HL-60/S4 (cell line): ENCODE results near the gene HYAL4.
"Not testable (repeated sequence)": the region's sequence is repeated elsewhere in the genome, so short reads cannot be mapped to it uniquely, and the experiment has no call there.

Source experiments
- in situ Hi-C: fragments of 300-500 bp; cut with MboI; formaldehyde crosslinking; loops from 2 replicates; pipeline ENCODE4 v1.14.3; 2022; ENCODE audit warnings: low sequenced_read_pairs

HYAL4 gene

DNA sequence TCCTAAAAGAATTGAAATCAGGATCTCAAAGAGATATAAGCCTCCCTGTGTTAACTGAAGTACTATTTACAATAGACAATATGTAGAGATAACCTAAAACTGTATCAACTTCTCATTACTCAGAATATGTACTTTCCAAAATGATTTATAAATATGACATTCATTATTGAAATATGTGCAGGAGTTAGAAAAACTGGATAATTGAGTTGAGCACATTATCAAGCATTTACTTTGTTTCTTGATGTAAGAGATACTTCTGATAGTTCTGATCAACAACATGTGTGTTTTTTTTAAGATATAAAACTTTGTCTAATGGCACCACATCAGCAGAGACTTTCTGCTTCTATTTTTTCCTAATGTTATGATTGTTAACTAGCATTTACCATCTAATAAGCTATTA lies 38.2 kb downstream of the HYAL4 start:
- in situ Hi-C loops: no loop called here

GRCh38 chr7:123888192-123888591 lies 43.2 kb downstream of the HYAL4 start:
- in situ Hi-C loops: no loop called here

- in situ Hi-C loops: not testable (repeated sequence)
Observed at GRCh38 chr7:123894753-123895152, 49.8 kb downstream of the HYAL4 start.

DNA sequence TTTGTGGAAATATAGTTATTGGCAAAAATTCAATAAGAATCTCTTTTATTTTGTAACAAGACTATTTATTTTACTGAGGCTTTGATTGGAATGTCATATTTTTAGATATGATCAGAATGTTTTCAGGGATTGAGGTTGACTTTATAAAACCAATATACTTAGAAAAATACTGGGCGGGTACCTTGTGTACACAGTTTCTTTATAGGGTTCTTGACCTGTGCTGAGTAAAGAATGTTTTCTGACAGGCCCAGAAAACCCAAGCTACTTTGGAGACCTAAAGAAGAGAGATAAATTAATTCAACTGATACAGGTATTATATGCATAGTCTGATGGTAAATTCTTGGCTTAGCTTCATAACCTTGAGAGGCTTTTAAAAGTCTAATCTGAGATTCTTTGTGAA lies 56.1 kb downstream of the HYAL4 start:
- in situ Hi-C loops: no loop called here

DNA sequence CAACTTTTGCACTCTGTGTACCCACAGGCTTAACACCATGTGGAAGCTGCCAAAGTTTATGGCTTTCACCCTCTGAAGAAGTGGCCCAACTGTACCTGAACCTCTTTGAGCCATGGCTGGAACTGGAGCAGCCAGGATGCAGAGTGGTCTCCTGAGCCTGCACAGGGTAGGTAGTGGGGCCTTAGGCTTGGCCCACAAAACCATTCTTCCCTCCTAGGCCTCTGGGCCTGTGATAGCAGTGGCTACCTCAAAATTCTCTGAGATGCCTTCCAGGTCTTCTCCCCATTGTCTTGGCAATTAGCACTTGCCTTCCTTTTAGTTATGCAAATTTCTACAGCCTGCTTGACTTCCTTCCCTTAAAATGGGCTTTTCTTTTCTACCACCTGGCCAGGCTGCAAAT lies 60.7 kb downstream of the HYAL4 start:
- in situ Hi-C loops: no loop called here

GRCh38 chr7:123916240-123916724 lies 71.3 kb downstream of the HYAL4 start:
- in situ Hi-C loops: no loop called here

DNA sequence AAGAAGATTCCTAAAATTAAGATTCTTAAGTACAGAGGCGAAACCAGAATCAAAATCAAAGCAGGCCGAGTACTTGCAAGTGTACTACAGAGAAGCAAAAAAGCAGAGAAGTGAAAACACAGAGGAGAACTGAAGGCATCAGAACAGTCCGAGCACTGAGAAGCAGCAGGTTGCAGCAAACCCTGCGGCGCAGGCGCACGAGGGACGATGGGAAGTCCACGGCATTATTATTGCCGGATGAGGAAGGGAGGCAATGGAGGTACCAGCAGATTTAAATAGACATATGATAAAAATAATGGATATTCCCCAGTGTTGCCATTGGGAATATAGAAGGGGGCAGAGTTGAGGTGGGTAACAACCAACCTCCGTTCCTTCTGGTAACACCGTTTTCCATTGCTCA lies 72.9 kb downstream of the HYAL4 start:
- in situ Hi-C loops: no loop called here

- in situ Hi-C loops: no loop called here
Observed at GRCh38 chr7:123918309-123918708, 73.3 kb downstream of the HYAL4 start.

DNA sequence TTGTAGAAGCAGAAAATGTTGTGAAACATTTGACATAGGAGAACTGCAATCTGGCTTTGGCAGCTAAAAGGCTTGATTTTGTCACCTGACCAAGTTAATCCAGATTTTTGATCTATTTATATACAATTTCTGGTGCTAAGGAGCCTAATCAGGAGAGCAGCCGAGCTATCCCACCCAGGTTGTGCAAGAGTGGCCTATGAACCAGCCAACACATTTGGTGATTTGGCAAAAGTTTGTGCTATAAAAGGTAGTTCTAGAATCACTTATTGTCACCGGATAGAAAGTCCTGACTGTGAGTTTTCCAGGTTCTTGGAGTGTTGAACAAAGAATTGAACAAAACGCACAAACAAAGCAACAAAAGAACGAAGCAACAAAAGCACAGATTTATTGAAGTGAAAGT lies 78.6 kb downstream of the HYAL4 start:
- in situ Hi-C loops: no loop called here

DNA sequence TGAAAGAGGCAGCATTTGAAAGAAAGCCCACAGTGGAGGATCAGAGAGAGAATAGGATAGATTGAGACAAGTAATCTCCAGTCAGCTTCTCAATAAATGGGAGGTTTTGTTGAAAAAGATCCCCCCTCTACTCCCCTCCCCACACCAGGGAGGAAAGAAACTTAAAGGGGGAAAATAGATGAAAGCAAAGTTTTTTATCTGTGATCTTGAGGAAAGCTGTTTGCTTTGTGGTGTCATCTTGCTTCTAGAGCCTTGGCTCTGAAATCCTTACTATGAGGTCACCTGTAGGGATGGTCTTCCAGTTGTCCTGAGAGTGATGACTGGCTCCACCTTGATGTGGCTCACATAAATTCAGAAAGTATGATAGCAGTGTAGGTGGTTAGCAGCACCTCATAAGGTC lies 80.0 kb downstream of the HYAL4 start, which contains the start of gene SPAM1:
Gene SPAM1 (plus strand): TSS at position 301 of the 400 bp plus-strand sequence. CDS start 28,330 bp downstream, outside the sequence.
- in situ Hi-C loops: no loop called here
